Nephron progenitor cell (in vitro differentiated cells): ENCODE measurements around the gene KIF2B.
"Not testable (repeated sequence)": the region's sequence is repeated elsewhere in the genome, so short reads cannot be mapped to it uniquely, and the experiment has no call there.

ENCODE experiments used
- DNase-seq: peaks from one replicate; pipeline ENCODE4 v3.0.0; 2021
- H3K27ac Mint-ChIP-seq: 2 replicates; pipeline ENCODE4 v1.8.0; 2021; ENCODE audit warnings: mild to moderate bottlenecking, moderate library complexity, mixed read lengths
- H3K27me3 Mint-ChIP-seq: 2 replicates; pipeline ENCODE4 v1.8.0; 2021; ENCODE audit warnings: mild to moderate bottlenecking, low read depth, mixed read lengths; ENCODE audit not compliant: poor library complexity
- H3K36me3 Mint-ChIP-seq: 2 replicates; pipeline ENCODE4 v1.8.0; 2021; ENCODE audit warnings: low read depth, mixed read lengths
- H3K4me1 Mint-ChIP-seq: 2 replicates; pipeline ENCODE4 v1.8.0; 2021; ENCODE audit warnings: mixed read lengths
- H3K4me3 Mint-ChIP-seq: 2 replicates; pipeline ENCODE4 v1.8.0; 2021; ENCODE audit warnings: mild to moderate bottlenecking, moderate library complexity, mixed read lengths
- H3K9me3 Mint-ChIP-seq: 2 replicates; pipeline ENCODE4 v1.8.0; 2021; ENCODE audit warnings: mild to moderate bottlenecking, moderate library complexity, mixed read lengths
- TF ChIP-seq, protein P1 (sequence below): fragments of 200-600 bp; sonication (generic); IDR thresholded peaks from 2 replicates; pipeline ENCODE4 v1.5.0; 2021; ENCODE audit warnings: antibody characterized with exemption

Gene KIF2B

DNA sequence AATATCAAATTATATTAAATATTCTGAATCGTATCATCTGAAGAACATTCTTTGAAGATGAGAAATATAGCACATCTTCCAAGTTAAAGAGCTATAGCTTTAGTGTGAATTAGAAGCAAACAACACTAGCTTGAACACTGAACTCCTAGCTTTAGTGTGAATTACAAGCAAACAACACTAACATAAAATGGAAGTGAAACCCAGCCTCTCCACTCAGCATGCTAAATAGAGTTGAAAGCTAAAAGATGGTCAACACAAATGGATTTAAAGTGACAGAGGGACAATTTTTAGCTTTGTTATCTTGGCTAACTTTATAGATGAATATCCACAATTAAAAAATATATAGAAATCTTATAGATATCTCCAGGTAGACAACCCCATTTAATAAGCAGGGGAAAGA lies 4.5 kb upstream of the KIF2B start:
- Mint-ChIP-seq H3K4me1 (peaks cover 26% of the 10 kb centered on the region), H3K27ac (no peak overlapping the region), H3K36me3 (no peaks in the 10 kb centered on the region), H3K4me3 (no peak overlapping the region), H3K27me3 (no peaks in the 10 kb centered on the region), H3K9me3 (peaks cover 9% of the 10 kb centered on the region)
- TF ChIP-seq, protein P1, sequence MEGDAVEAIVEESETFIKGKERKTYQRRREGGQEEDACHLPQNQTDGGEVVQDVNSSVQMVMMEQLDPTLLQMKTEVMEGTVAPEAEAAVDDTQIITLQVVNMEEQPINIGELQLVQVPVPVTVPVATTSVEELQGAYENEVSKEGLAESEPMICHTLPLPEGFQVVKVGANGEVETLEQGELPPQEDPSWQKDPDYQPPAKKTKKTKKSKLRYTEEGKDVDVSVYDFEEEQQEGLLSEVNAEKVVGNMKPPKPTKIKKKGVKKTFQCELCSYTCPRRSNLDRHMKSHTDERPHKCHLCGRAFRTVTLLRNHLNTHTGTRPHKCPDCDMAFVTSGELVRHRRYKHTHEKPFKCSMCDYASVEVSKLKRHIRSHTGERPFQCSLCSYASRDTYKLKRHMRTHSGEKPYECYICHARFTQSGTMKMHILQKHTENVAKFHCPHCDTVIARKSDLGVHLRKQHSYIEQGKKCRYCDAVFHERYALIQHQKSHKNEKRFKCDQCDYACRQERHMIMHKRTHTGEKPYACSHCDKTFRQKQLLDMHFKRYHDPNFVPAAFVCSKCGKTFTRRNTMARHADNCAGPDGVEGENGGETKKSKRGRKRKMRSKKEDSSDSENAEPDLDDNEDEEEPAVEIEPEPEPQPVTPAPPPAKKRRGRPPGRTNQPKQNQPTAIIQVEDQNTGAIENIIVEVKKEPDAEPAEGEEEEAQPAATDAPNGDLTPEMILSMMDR: no peak
- DNase-seq: no peak

DNA sequence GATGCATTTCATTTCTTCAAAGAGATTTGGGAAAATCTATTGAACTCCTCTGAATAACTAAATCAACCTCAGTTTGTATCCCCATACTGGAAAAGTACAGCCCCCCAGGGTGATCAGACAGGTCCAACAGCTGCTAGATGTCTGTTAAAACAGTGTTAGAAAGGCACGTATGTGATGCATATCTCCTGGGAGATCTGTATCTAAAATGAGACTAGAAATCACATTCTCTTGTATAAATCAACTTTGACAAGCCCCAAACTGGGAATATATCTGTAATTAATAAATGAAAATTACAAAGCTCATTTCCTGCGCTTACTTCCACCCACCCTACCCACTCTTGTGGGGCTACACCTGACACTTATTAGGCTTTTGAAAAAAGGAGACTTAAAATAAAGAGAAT lies 3.8 kb upstream of the KIF2B start:
- no peaks in the 10 kb centered on the region for H3K27me3 Mint-ChIP-seq
- TF ChIP-seq, protein P1: no peak
- no peaks in the 10 kb centered on the region for H3K36me3 Mint-ChIP-seq
- peaks cover 26% of the 10 kb centered on the region for H3K4me1 Mint-ChIP-seq
- DNase-seq: no peak
- no peak overlapping the region for H3K4me3 Mint-ChIP-seq
- H3K9me3 Mint-ChIP-seq: peaks cover 9% of the 10 kb centered on the region
- H3K27ac Mint-ChIP-seq: no peak overlapping the region

DNA sequence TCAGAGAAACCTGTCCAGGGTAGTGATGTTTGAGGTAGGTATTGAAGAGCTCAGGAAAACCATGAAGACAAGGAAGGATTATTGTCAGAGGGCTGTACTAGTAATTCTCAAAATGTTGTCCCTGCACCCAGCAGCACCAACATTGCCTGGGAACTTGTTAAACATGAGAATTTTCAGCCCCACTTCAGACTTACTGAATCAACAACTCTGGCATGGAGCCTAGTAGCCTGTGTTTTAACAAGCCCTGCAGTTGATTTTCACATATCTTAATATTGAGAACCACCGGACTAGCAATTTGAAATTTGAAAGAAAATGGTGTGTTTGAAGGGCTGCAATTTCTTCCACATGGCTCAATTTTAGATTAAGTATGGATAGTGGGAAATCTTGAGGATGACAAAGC lies 2.8 kb upstream of the KIF2B start:
- TF ChIP-seq, protein P1: no peak
- Mint-ChIP-seq H3K4me3 (no peak overlapping the region), H3K4me1 (peaks cover 26% of the 10 kb centered on the region), H3K27ac (no peak overlapping the region), H3K36me3 (no peaks in the 10 kb centered on the region), H3K27me3 (no peaks in the 10 kb centered on the region), H3K9me3 (peaks cover 9% of the 10 kb centered on the region)
- no peak for DNase-seq

DNA sequence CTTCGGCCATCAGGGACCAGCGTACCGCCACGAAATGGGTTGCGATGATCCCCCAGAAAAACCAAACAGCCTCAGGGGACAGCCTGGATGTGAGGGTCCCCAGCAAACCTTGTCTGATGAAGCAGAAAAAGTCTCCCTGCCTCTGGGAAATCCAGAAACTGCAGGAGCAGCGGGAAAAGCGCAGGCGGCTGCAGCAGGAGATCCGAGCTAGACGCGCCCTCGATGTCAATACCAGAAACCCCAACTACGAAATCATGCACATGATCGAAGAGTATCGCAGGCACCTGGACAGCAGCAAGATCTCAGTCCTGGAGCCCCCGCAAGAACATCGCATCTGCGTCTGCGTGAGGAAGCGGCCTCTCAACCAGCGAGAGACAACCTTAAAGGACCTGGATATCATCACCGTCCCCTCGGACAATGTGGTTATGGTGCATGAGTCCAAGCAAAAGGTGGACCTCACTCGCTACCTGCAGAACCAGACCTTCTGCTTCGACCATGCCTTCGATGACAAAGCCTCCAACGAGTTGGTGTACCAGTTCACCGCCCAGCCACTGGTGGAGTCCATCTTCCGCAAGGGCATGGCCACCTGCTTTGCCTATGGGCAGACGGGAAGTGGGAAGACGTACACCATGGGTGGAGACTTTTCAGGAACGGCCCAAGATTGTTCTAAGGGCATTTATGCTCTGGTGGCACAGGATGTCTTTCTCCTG lies 769 bp downstream of the KIF2B start:
- TF ChIP-seq, protein P1: no peak
- no peak overlapping the region for H3K4me3 Mint-ChIP-seq
- no peak overlapping the region for H3K27ac Mint-ChIP-seq
- DNase-seq: no peak
- no peaks in the 10 kb centered on the region for H3K36me3 Mint-ChIP-seq
- H3K4me1 Mint-ChIP-seq: peaks cover 26% of the 10 kb centered on the region
- no peaks in the 10 kb centered on the region for H3K27me3 Mint-ChIP-seq
- peaks cover 9% of the 10 kb centered on the region for H3K9me3 Mint-ChIP-seq

DNA sequence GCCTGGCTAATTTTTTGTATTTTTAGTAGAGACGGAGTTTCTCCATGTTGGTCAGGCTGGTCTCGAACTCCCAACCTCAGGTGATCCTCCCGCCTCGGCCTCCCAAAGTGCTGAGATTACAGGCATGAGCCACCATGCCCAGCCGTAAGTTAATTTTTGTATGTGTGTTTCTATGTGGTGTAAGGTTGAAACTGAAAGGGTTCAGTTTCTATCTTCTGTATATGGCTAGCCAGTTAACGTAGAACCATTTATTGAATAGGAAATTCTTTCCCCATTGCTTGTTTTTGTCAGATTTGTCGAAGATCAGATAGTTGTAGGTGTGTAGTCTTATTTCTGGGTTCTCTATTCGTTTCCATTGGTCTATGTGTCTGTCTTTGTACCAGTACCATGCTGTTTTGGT lies 12.0 kb downstream of the KIF2B start:
- H3K9me3 Mint-ChIP-seq: peaks cover 14% of the 10 kb centered on the region
- not testable (repeated sequence) for DNase-seq, H3K4me1 Mint-ChIP-seq, H3K27ac Mint-ChIP-seq, H3K27me3 Mint-ChIP-seq, H3K4me3 Mint-ChIP-seq, H3K36me3 Mint-ChIP-seq

DNA sequence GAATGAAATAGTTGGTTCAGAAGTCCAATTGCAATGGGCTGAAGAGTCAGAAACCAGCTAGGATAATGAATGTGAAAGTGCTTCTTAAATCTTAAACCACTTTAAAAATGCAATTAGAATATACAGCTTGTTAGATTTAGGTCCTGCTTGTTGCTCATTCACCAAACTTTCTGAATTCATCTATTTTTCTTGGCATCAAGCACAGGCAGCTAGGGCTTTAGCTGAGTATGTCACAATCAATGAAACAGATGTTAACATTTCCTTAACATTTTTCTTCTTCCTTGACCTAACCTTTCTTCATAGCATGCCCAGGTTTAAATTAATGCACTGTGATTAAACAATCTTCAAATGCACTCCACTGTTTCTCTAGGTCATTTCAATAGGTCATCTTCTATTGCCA lies 14.4 kb downstream of the KIF2B start:
- no peak for DNase-seq
- Mint-ChIP-seq H3K27me3 (no peaks in the 10 kb centered on the region), H3K27ac (no peak overlapping the region), H3K36me3 (no peaks in the 10 kb centered on the region), H3K9me3 (peaks cover 34% of the 10 kb centered on the region), H3K4me3 (no peak overlapping the region), H3K4me1 (no peaks in the 10 kb centered on the region)
- TF ChIP-seq, protein P1: no peak
